ENCODE data around the gene ICAM1. TPM values are rescaled to one million over a fixed set of nuclear protein-coding genes. Genes with fewer than 3 reads are reported as not detected.
A peak's percentile ranks its signal among the peaks of the same experiment; 100 is the strongest.

Gene ICAM1
- total and polyA plus RNA-seq, 10 of the 15 experiments (the other 5 are each of a cell fraction or from before 2014, with no cell fraction given), result 7.6 to 115 (median 60.2) TPM

GRCh38 chr19:10271543-10272086, 695 bp downstream of the ICAM1 start (continued):
- TF ChIP-seq ZNF687 (IDR thresholded peaks at IDR 0.05), result no peak
- no peak for TF ChIP-seq PAX8 (IDR thresholded peaks at IDR 0.05)
- peak; percentile 38; the same call in 1 of the 2 replicates for TF ChIP-seq ZBED1 (IDR thresholded peaks at IDR 0.05; ENCODE audit: borderline replicate concordance)
- no peak for TF ChIP-seq YBX1 (IDR thresholded peaks at IDR 0.05)
- TF ChIP-seq HSF1 (IDR thresholded peaks at IDR 0.05; ENCODE audit: low read depth, low read length), result no peak
- peak; percentile 67; the same call in 1 of the 2 replicates for TF ChIP-seq TCF3 (IDR thresholded peaks at IDR 0.05; ENCODE audit: borderline replicate concordance, insufficient read depth, low read depth, low read length)
- no peak for TF ChIP-seq GABPA (IDR thresholded peaks at IDR 0.05; ENCODE audit: low read depth)
- TF ChIP-seq ZZZ3 (IDR thresholded peaks at IDR 0.05; ENCODE audit: control insufficient read depth, insufficient read length, low read depth), result no peak
- TF ChIP-seq ZNF24 (IDR thresholded peaks at IDR 0.05), result no peak
- TF ChIP-seq ZBTB33 (IDR thresholded peaks at IDR 0.05), result no peak
- TF ChIP-seq EZH2 (IDR thresholded peaks at IDR 0.05; ENCODE audit: borderline replicate concordance, control insufficient read depth, low read depth, low read length), result no peak
- no peak for TF ChIP-seq RB1 (IDR thresholded peaks at IDR 0.05; ENCODE audit: borderline replicate concordance)
- TF ChIP-seq HDAC6 (IDR thresholded peaks at IDR 0.05; ENCODE audit: unreplicated experiment), result no peak
- 0 out of 2 replicates have a peak, but pooled peaks have one; percentile 5 for TF ChIP-seq BCL11A (IDR thresholded peaks at IDR 0.05; ENCODE audit: low read depth, low read length)
- no peak for TF ChIP-seq BMI1 (IDR thresholded peaks at IDR 0.05; ENCODE audit: borderline replicate concordance)
- TF ChIP-seq SPI1 (IDR thresholded peaks at IDR 0.05; ENCODE audit: borderline replicate concordance, insufficient read depth, low read depth, low read length), result peak; percentile 83
- TF ChIP-seq SKIL (IDR thresholded peaks at IDR 0.05; ENCODE audit: low read depth, poor library complexity, severe bottlenecking), result peak; percentile 96
- peak; percentile 52 for TF ChIP-seq CREM (IDR thresholded peaks at IDR 0.05; ENCODE audit: low read depth)
- 0 out of 2 replicates have a peak, but pooled peaks have one; percentile 50 for TF ChIP-seq NFIC (IDR thresholded peaks at IDR 0.05; ENCODE audit: low read depth, low read length)
- no peak for TF ChIP-seq FOXK2 (IDR thresholded peaks at IDR 0.05)

All from GM12878 (cell line).